GM10248 (cell line): ENCODE data around the gene FAM53B.
A peak's percentile ranks its signal among the peaks of the same experiment; 100 is the strongest.

Experiments used
- CTCF ChIA-PET: fragments of 300-600 bp; sonication (Branson Sonifier 250); formaldehyde crosslinking; extraction: SDS; loops from one replicate; lab custom pipeline; 2021; ENCODE audit warnings: antibody characterized with exemption; lab: Yijun Ruan, JAX
- POLR2A ChIA-PET: fragments of 350-650 bp; sonication (Branson Sonifier 250); formaldehyde crosslinking; extraction: SDS; loops from one replicate; lab custom pipeline; 2020; ENCODE audit warnings: antibody characterized with exemption; lab: Yijun Ruan, JAX
- DNase-seq: peaks from one replicate; pipeline ENCODE4 v3.0.0; 2012; ENCODE audit errors: extremely low spot score
- CTCF ChIP-seq: IDR thresholded peaks from 2 replicates; pipeline ENCODE4 v1.5.1; 2012; ENCODE audit warnings: mild to moderate bottlenecking, low read depth; ENCODE audit errors: extremely low read depth, missing control alignments, control extremely low read depth

FAM53B gene

GRCh38 chr10:124717911-124718741 is 26.1 kb downstream of the FAM53B start:
- DNase-seq: peak; percentile 60
- CTCF ChIA-PET: interaction anchor here (0.8 to 8.9 kb wide), 22 partner anchors 12 to 188 kb away, joined by 3 to 86 read pairs (median 4); no protein-coding TSS in a partner anchor
- TF ChIP-seq CTCF: no peak
- POLR2A ChIA-PET: interaction anchor here (1.2 kb wide), 1 partner anchor 23 kb away, joined by 4 read pairs; no protein-coding TSS in a partner anchor

GRCh38 chr10:124717041-124717757 is 27.0 kb downstream of the FAM53B start:
- POLR2A ChIA-PET: no interaction called here
- TF ChIP-seq CTCF: no peak
- CTCF ChIA-PET: interaction anchor here (0.8 to 8.9 kb wide), 12 partner anchors 11 to 187 kb away, joined by 3 to 86 read pairs (median 8); no protein-coding TSS in a partner anchor
- DNase-seq: no peak

DNA sequence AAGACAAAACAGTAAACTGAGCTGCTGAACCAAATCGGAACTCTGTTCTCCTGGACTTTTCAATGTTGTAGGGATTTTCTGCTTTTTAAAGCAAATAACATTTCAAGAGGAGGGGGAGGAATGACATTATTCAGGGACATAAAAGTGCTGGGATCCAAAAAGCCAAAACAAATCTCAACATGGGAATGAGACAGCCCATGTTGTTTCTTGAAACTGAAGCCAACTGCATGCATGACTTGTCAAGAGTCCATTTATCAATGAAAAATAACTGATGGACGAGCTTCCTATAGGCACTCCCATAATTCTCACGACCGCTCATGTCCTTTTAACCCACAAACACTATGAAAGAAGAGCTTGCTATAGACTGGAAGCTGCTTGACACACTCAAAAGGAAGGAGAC is 27.8 kb downstream of the FAM53B start:
- CTCF ChIA-PET: interaction anchor here (0.7 to 8.9 kb wide), 9 partner anchors 10 to 186 kb away, joined by 3 to 86 read pairs (median 9); no protein-coding TSS in a partner anchor
- POLR2A ChIA-PET: no interaction called here

GRCh38 chr10:124715439-124715838 is 28.7 kb downstream of the FAM53B start:
- POLR2A ChIA-PET: no interaction called here
- TF ChIP-seq CTCF: no peak

More for the DNA sequence above, 27.8 kb downstream of the FAM53B start:
- no peak for DNase-seq
- TF ChIP-seq CTCF: no peak

DNA sequence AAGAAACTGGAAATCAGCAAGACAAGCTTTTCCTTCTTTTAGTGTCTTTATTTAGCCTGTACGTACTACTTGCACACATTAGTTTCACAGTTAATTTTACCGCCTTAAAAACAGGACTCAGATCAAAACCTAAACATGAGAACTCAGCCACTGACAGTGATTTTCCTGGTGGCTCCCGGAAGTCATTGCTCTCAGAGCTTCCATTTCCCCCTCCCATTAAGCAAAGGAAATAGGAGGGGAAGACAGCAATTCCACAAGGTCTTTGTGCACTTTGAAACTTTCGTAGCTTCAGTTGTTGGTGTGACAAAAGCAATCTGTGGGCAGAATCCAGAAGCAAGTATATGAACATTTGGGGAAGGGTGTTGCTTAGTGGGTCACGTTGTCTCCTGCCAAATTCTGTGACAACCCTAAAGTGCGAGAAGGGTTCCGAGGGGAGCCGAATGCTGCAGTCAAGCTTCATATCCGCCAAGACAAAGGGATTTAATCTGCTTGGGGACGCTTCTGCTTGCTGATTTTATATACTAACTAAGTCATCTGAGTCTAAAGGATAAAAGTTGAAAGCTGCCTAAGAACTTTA is 30.4 kb downstream of the FAM53B start:
- ChIA-PET CTCF (interaction anchor here (0.7 to 7.5 kb wide), 6 partner anchors 9 to 27 kb away, joined by 3 to 68 read pairs (median 4); no protein-coding TSS in a partner anchor), POLR2A (no interaction called here)
- DNase-seq: no peak
- no peak for TF ChIP-seq CTCF

More at GRCh38 chr10:124715439-124715838, 28.7 kb downstream of the FAM53B start:
- DNase-seq: no peak
- CTCF ChIA-PET: interaction anchor here (0.7 to 8.9 kb wide), 4 partner anchors 9 to 25 kb away, joined by 3 to 86 read pairs (median 60); no protein-coding TSS in a partner anchor
